ENCODE results near the gene ANGPTL1.

DNA sequence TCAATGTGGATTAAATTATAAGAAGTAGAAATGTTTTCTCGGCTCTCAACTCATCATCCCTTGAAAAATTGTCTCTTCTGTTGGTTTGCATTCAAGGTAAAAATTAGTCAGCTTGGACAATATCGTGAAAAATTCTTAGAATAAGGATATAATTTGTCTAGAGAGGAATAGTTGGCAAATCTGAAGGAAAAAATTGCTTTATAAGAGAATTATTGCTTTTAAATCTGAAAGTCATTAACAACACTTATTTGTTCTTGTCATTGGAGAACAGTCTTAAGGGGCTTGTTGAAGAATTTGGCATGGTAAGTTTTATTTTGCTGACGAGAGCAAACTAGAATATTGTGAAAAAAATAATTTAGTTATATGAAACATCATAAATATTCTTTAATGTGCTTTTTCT is 26.4 kb downstream of the ANGPTL1 start:
- TF ChIP-seq CTCF (IDR thresholded peaks at IDR 0.05) (no peak), POLR2A (IDR thresholded peaks at IDR 0.05) (no peak), POLR2AphosphoS5 (IDR thresholded peaks at IDR 0.05) (no peak), EP300 (IDR thresholded peaks at IDR 0.05) (no peak)
